ENCODE results near the gene NME4. TPM values are rescaled to one million over a fixed set of nuclear protein-coding genes. Genes with fewer than 3 reads are reported as not detected.
"Not testable (repeated sequence)": the region's sequence is repeated elsewhere in the genome, so short reads cannot be mapped to it uniquely, and the experiment has no call there.

The NME4 gene
- total RNA-seq, 4 donors from 2014 or later = 114 to 158 (median 124) TPM

GRCh38 chr16:381789-382717, 14.9 kb upstream of the NME4 start, which contains the start of gene PGAP6:
Gene PGAP6 (minus strand): TSS chr16:381978. CDS start chr16:381821, 157 bp downstream.
- peaks cover 4 to 8% (median 6%) of the 10 kb centered on the region in 4 donors for H3K36me3 ChIP-seq
- peak within 1 kb of the TSS; percentile 68 to 98 (median 94) for H3K4me3 ChIP-seq
- DNase-seq (ENCODE audit: extremely low spot score) = no peak
- intact Hi-C loops (cut with DNase I) = no loop called here
- no peak for TF ChIP-seq CTCF (IDR thresholded peaks at IDR 0.05)
- TF ChIP-seq POLR2AphosphoS5 (IDR thresholded peaks at IDR 0.05) = peak in 1 of 2 donors; percentile 62
- TF ChIP-seq POLR2A (IDR thresholded peaks at IDR 0.05; ENCODE audit: low read depth) = no peak
- no peaks in the 10 kb centered on the region for H3K9me3 ChIP-seq
- H3K27ac ChIP-seq (replicated peaks in 1 of 4) = peak within 1 kb of the TSS; percentile 81 to 91 (median 84)
- H3K4me1 ChIP-seq = peaks cover 27 to 58% (median 46%) of the 10 kb centered on the region in 4 donors
- 0% methylated on average over 10 of the region's 123 CpGs for WGBS
- H3K27me3 ChIP-seq = no peaks in the 10 kb centered on the region

GRCh38 chr16:383326-384051, 13.5 kb upstream of the NME4 start:
- Histone ChIP-seq H3K4me1 (peaks cover 30 to 72% (median 57%) of the 10 kb centered on the region in 4 donors), H3K36me3 (no peaks in the 10 kb centered on the region), H3K27ac (replicated peaks in 1 of 4) (peak overlapping the region in 3 of 4 donors; percentile 0 to 59 (median 48)), H3K4me3 (peak overlapping the region; percentile 68 to 98 (median 94)), H3K9me3 (no peaks in the 10 kb centered on the region), H3K27me3 (no peaks in the 10 kb centered on the region)
- 60% methylated on average over 31 of the region's 33 CpGs for WGBS
- DNase-seq (ENCODE audit: extremely low spot score) = no peak
- TF ChIP-seq EP300 (IDR thresholded peaks at IDR 0.05) = no peak
- peak in 1 of 2 donors; percentile 25 for TF ChIP-seq POLR2AphosphoS5 (IDR thresholded peaks at IDR 0.05)
- no peak for TF ChIP-seq POLR2A (IDR thresholded peaks at IDR 0.05; ENCODE audit: low read depth)
- TF ChIP-seq CTCF (IDR thresholded peaks at IDR 0.05) = no peak
- intact Hi-C loops (cut with DNase I) = no loop called here

DNA sequence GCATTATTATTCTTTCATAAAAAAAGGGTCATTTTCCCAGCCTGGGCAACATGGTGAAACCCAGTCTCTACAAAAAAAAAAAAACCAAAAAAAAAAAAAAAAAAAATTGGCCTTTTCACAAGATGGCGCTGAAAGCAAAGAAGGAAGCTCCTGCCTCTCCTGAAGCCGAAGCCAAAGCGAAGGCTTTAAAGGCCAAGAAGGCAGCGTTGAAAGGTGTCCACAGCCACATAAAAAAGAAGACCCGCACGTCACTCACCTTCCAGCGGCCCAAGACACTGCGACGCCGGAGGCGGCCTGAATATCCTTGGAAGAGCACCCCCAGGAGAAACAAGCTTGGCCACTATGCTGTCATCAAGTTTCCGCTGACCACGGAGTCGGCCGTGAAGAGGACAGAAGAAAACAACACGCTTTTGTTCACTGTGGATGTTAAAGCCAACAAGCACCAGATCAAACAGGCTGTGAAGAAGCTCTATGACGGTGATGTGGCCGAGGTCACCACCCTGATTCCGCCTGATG, 10.3 kb upstream of the NME4 start:
- no peaks in the 10 kb centered on the region for H3K36me3 ChIP-seq
- H3K4me3 ChIP-seq = no peak overlapping the region
- WGBS = 73% methylated on average over 19 of the region's 19 CpGs
- no peaks in the 10 kb centered on the region for H3K27me3 ChIP-seq
- intact Hi-C loops (cut with DNase I) = no loop called here
- H3K9me3 ChIP-seq = no peaks in the 10 kb centered on the region
- H3K4me1 ChIP-seq = peaks cover 22 to 51% (median 37%) of the 10 kb centered on the region in 4 donors
- TF ChIP-seq CTCF (IDR thresholded peaks at IDR 0.05) (no peak), POLR2A (IDR thresholded peaks at IDR 0.05; ENCODE audit: low read depth) (no peak), EP300 (IDR thresholded peaks at IDR 0.05) (no peak), POLR2AphosphoS5 (IDR thresholded peaks at IDR 0.05) (no peak)
- peak overlapping the region in 2 of 4 donors; percentile 52 to 76 for H3K27ac ChIP-seq (replicated peaks in 1 of 4)
- no peak for DNase-seq (ENCODE audit: extremely low spot score)

GRCh38 chr16:387761-388666, 9.0 kb upstream of the NME4 start:
- H3K9me3 ChIP-seq; DNase-seq (ENCODE audit: extremely low spot score); H3K36me3 ChIP-seq; intact Hi-C loops (cut with DNase I); H3K27me3 ChIP-seq: not testable (repeated sequence)
- Histone ChIP-seq H3K4me3 (peak overlapping the region in 3 of 4 donors; percentile 9 to 20 (median 18)), H3K27ac (replicated peaks in 1 of 4) (peak overlapping the region; percentile 27 to 76 (median 61)), H3K4me1 (peaks cover 16 to 42% (median 28%) of the 10 kb centered on the region in 4 donors)
- WGBS = 46% methylated on average over 20 of the region's 20 CpGs
- TF ChIP-seq CTCF (IDR thresholded peaks at IDR 0.05) = peak in 1 of 3 experiments; percentile 3

All from esophagus muscularis mucosa (tissue), 4 donors.